ENCODE measurements around the gene SCYL2.
"Not testable (repeated sequence)": the region's sequence is repeated elsewhere in the genome, so short reads cannot be mapped to it uniquely, and the experiment has no call there.

Gene SCYL2

GRCh38 chr12:100344351-100344750 lies 77.4 kb downstream of the SCYL2 start:
- H3K27ac ChIP-seq (ENCODE audit: insufficient read depth, low read depth, low read length, poor library complexity, severe bottlenecking); H3K4me1 ChIP-seq (ENCODE audit: control insufficient read depth, insufficient read depth, low read length); H3K27me3 ChIP-seq (ENCODE audit: control insufficient read depth, insufficient read depth, low read length, poor library complexity, severe bottlenecking); H3K36me3 ChIP-seq (ENCODE audit: control insufficient read depth, insufficient read depth, low read length); H3K4me3 ChIP-seq (ENCODE audit: insufficient read depth, low read depth, low read length); H3K9me3 ChIP-seq (ENCODE audit: control insufficient read depth, low read length): not testable (repeated sequence)
- WGBS, 2 experiments, result 94 to 95% methylated on average over 18 of the region's 18 CpGs

GRCh38 chr12:100345020-100345767 lies 78.2 kb downstream of the SCYL2 start:
- Histone ChIP-seq H3K4me1 (ENCODE audit: control insufficient read depth, insufficient read depth, low read length) (no peaks in the 10 kb centered on the region), H3K9me3 (ENCODE audit: control insufficient read depth, low read length) (no peaks in the 10 kb centered on the region), H3K4me3 (ENCODE audit: insufficient read depth, low read depth, low read length) (no peak overlapping the region), H3K27ac (ENCODE audit: insufficient read depth, low read depth, low read length, poor library complexity, severe bottlenecking) (no peak overlapping the region), H3K27me3 (ENCODE audit: control insufficient read depth, insufficient read depth, low read length, poor library complexity, severe bottlenecking) (no peaks in the 10 kb centered on the region), H3K36me3 (ENCODE audit: control insufficient read depth, insufficient read depth, low read length) (no peaks in the 10 kb centered on the region)
- 94 to 100% methylated on average over 1 of the region's 1 CpG for WGBS, 2 experiments

DNA sequence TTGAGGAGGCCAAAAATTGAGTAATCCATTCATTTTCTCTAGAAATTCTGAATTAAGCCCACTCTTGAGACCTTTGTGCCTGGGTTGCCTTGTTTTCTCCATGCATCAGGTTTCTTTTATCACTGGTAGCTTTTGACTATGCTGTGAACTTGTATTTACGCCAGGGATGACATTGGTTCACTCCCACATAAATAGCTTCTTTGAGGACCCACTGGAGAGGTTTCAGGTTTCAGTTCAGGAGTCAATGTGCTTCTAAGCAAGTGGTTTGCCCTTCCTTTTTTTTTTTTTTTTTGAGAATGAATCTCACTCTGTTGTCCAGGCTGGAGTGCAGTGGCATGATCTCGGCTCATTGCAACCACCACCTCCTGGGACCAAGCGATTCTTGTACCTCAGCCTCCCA lies 79.7 kb downstream of the SCYL2 start:
- H3K4me3 ChIP-seq (ENCODE audit: insufficient read depth, low read depth, low read length), result no peak overlapping the region
- no peaks in the 10 kb centered on the region for H3K9me3 ChIP-seq (ENCODE audit: control insufficient read depth, low read length)
- no peak overlapping the region for H3K27ac ChIP-seq (ENCODE audit: insufficient read depth, low read depth, low read length, poor library complexity, severe bottlenecking)
- H3K4me1 ChIP-seq (ENCODE audit: control insufficient read depth, insufficient read depth, low read length), result no peaks in the 10 kb centered on the region
- WGBS, 2 experiments, result 94 to 95% methylated on average over 3 of the region's 3 CpGs
- no peaks in the 10 kb centered on the region for H3K27me3 ChIP-seq (ENCODE audit: control insufficient read depth, insufficient read depth, low read length, poor library complexity, severe bottlenecking)
- no peaks in the 10 kb centered on the region for H3K36me3 ChIP-seq (ENCODE audit: control insufficient read depth, insufficient read depth, low read length)

DNA sequence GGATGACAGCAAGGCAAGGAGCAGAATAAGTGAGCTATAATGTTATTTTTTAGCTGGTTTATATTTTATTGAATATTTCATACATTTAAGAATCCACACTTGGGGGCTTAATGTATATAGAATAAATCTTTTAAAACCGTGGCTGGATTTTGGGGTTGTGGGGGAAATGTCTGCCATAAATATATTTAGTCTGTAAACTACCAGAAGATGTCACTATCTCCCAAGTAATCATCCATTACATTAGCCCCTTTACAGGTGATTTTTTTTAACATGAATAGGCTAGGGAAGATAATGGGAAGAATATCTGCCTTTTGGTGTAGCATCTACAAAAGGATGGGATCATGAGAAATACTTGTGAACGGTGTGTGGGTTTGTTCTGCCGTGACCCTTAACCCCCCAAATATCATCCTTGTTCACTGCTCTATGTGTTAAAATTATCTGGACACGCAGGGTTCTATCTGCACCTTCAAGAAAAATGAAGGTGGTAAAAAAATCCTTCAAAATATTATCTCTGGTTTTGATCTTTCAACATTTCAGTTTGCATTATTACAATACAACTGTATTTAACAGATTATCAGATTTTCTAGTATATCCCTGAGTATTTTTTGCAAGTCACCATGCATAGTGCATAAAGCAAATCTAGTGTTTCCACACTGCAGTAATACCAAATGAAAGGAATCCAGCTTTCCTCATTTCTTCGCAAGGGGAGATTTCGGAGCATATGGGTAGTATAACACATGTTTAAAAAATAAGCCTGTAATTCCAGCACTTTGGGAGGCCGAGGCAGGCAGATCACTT lies 81.9 kb downstream of the SCYL2 start:
- H3K27me3 ChIP-seq (ENCODE audit: control insufficient read depth, insufficient read depth, low read length, poor library complexity, severe bottlenecking), result no peaks in the 10 kb centered on the region
- H3K36me3 ChIP-seq (ENCODE audit: control insufficient read depth, insufficient read depth, low read length), result no peaks in the 10 kb centered on the region
- no peak overlapping the region for H3K4me3 ChIP-seq (ENCODE audit: insufficient read depth, low read depth, low read length)
- 86 to 91% methylated on average over 5 to 6 of the region's 7 CpGs for WGBS, 2 experiments
- no peak overlapping the region for H3K27ac ChIP-seq (ENCODE audit: insufficient read depth, low read depth, low read length, poor library complexity, severe bottlenecking)
- H3K4me1 ChIP-seq (ENCODE audit: control insufficient read depth, insufficient read depth, low read length), result no peaks in the 10 kb centered on the region
- no peaks in the 10 kb centered on the region for H3K9me3 ChIP-seq (ENCODE audit: control insufficient read depth, low read length)

- H3K9me3 ChIP-seq (ENCODE audit: control insufficient read depth, low read length), result no peaks in the 10 kb centered on the region
- no peaks in the 10 kb centered on the region for H3K27me3 ChIP-seq (ENCODE audit: control insufficient read depth, insufficient read depth, low read length, poor library complexity, severe bottlenecking)
- WGBS, 2 experiments, result 25 to 28% methylated on average over 13 of the region's 13 CpGs
- H3K4me3 ChIP-seq (ENCODE audit: insufficient read depth, low read depth, low read length), result no peak within 1 kb of the TSS
- peaks cover 10% of the 10 kb centered on the region for H3K4me1 ChIP-seq (ENCODE audit: control insufficient read depth, insufficient read depth, low read length)
- H3K27ac ChIP-seq (ENCODE audit: insufficient read depth, low read depth, low read length, poor library complexity, severe bottlenecking), result no peak within 1 kb of the TSS
- H3K36me3 ChIP-seq (ENCODE audit: control insufficient read depth, insufficient read depth, low read length), result no peaks in the 10 kb centered on the region
Observed at GRCh38 chr12:100356644-100357223, 89.8 kb downstream of the SCYL2 start, which contains the start of gene SLC17A8. Gene SLC17A8, plus strand, starts transcription at chr12:100357074. Its CDS starts 318 bp downstream, at chr12:100357392.

DNA sequence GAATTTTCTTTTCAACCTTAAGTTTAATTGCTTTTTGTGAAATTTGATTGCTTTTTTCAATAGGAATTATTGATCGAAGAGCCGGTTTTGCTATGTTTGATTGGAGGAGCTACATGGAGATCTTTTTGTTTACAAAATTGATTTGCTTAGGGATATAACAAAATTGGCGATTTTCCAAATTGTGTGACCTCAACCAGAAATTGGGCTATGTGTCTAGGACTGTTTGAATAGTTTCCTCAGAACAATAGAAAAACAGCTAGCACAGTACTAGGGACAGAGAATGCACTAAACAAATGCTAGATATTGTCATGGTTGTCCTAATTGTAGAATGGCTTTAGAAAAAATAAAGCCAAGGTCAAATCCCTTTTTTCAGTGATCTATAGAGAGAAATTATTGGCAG lies 92.3 kb downstream of the SCYL2 start:
- Histone ChIP-seq H3K27ac (ENCODE audit: insufficient read depth, low read depth, low read length, poor library complexity, severe bottlenecking) (no peak overlapping the region), H3K27me3 (ENCODE audit: control insufficient read depth, insufficient read depth, low read length, poor library complexity, severe bottlenecking) (no peaks in the 10 kb centered on the region), H3K9me3 (ENCODE audit: control insufficient read depth, low read length) (no peaks in the 10 kb centered on the region), H3K4me3 (ENCODE audit: insufficient read depth, low read depth, low read length) (no peak overlapping the region), H3K36me3 (ENCODE audit: control insufficient read depth, insufficient read depth, low read length) (no peaks in the 10 kb centered on the region), H3K4me1 (ENCODE audit: control insufficient read depth, insufficient read depth, low read length) (peaks cover 10% of the 10 kb centered on the region)
- WGBS, 2 experiments, result 93 to 98% methylated on average over 3 of the region's 3 CpGs

GRCh38 chr12:100359822-100360221 lies 92.8 kb downstream of the SCYL2 start:
- H3K36me3 ChIP-seq (ENCODE audit: control insufficient read depth, insufficient read depth, low read length), result no peaks in the 10 kb centered on the region
- WGBS, 2 experiments, result 92 to 95% methylated on average over 2 of the region's 2 CpGs
- H3K27ac ChIP-seq (ENCODE audit: insufficient read depth, low read depth, low read length, poor library complexity, severe bottlenecking), result no peak overlapping the region
- H3K27me3 ChIP-seq (ENCODE audit: control insufficient read depth, insufficient read depth, low read length, poor library complexity, severe bottlenecking), result no peaks in the 10 kb centered on the region
- H3K4me1 ChIP-seq (ENCODE audit: control insufficient read depth, insufficient read depth, low read length), result peaks cover 10% of the 10 kb centered on the region
- no peaks in the 10 kb centered on the region for H3K9me3 ChIP-seq (ENCODE audit: control insufficient read depth, low read length)
- H3K4me3 ChIP-seq (ENCODE audit: insufficient read depth, low read depth, low read length), result no peak overlapping the region

- Histone ChIP-seq H3K4me1 (ENCODE audit: control insufficient read depth, insufficient read depth, low read length) (peaks cover 10% of the 10 kb centered on the region), H3K9me3 (ENCODE audit: control insufficient read depth, low read length) (no peaks in the 10 kb centered on the region), H3K36me3 (ENCODE audit: control insufficient read depth, insufficient read depth, low read length) (no peaks in the 10 kb centered on the region), H3K27me3 (ENCODE audit: control insufficient read depth, insufficient read depth, low read length, poor library complexity, severe bottlenecking) (no peaks in the 10 kb centered on the region), H3K4me3 (ENCODE audit: insufficient read depth, low read depth, low read length) (no peak overlapping the region), H3K27ac (ENCODE audit: insufficient read depth, low read depth, low read length, poor library complexity, severe bottlenecking) (no peak overlapping the region)
Observed at GRCh38 chr12:100360450-100360849, 93.5 kb downstream of the SCYL2 start.

DNA sequence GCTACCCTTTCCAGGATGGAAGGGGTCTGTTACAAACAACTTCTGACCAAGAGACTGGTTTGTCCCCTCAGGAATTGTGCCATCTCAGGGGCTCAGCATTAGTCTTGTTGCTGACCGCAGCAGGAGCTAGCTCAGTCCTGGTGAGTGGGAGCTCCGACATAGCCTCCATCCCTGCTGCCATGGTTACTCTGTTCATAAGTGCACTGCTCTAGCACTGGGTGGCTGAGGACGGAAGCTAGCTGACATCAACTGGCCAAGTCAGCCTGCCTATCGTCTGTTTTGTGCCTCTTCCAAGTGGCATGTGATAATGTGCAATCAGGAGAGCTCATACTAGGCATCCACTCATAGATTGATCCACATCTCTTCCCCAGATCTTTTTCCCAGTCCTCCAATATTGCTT lies 97.3 kb downstream of the SCYL2 start:
- H3K9me3 ChIP-seq (ENCODE audit: control insufficient read depth, low read length), result no peaks in the 10 kb centered on the region
- H3K36me3 ChIP-seq (ENCODE audit: control insufficient read depth, insufficient read depth, low read length), result no peaks in the 10 kb centered on the region
- no peaks in the 10 kb centered on the region for H3K4me1 ChIP-seq (ENCODE audit: control insufficient read depth, insufficient read depth, low read length)
- no peaks in the 10 kb centered on the region for H3K27me3 ChIP-seq (ENCODE audit: control insufficient read depth, insufficient read depth, low read length, poor library complexity, severe bottlenecking)
- 90 to 94% methylated on average over 4 of the region's 4 CpGs for WGBS, 2 experiments
- H3K27ac ChIP-seq (ENCODE audit: insufficient read depth, low read depth, low read length, poor library complexity, severe bottlenecking), result no peak overlapping the region
- no peak overlapping the region for H3K4me3 ChIP-seq (ENCODE audit: insufficient read depth, low read depth, low read length)

- Histone ChIP-seq H3K4me3 (ENCODE audit: insufficient read depth, low read depth, low read length) (no peak overlapping the region), H3K4me1 (ENCODE audit: control insufficient read depth, insufficient read depth, low read length) (no peaks in the 10 kb centered on the region), H3K27me3 (ENCODE audit: control insufficient read depth, insufficient read depth, low read length, poor library complexity, severe bottlenecking) (no peaks in the 10 kb centered on the region), H3K27ac (ENCODE audit: insufficient read depth, low read depth, low read length, poor library complexity, severe bottlenecking) (no peak overlapping the region), H3K36me3 (ENCODE audit: control insufficient read depth, insufficient read depth, low read length) (no peaks in the 10 kb centered on the region), H3K9me3 (ENCODE audit: control insufficient read depth, low read length) (no peaks in the 10 kb centered on the region)
- 98% methylated on average over 2 of the region's 2 CpGs for WGBS, 2 experiments
Observed at GRCh38 chr12:100365411-100365810, 98.4 kb downstream of the SCYL2 start.

Measured in ectodermal cell (in vitro differentiated cells).